K562 (cell line): ENCODE results near the gene MALAT1. TPM values are rescaled to one million over a fixed set of nuclear protein-coding genes. Genes with fewer than 3 reads are reported as not detected.

ENCODE experiments used
- ATAC-seq: fragments of 200-7000 bp; cut with Tn5 transposase; 3 replicates; pipeline ENCODE4 v1.9.1; 2020; ENCODE audit warnings: moderate library complexity
- BruUV-seq: library from RNA; stranded (reverse); fragments of 400-500 nt; replicated peaks from 2 replicates; lab custom pipeline; 2021; lab: Mats Ljungman, UMichigan
- CTCF ChIA-PET: fragments of 300-600 bp; formaldehyde crosslinking; extraction: SDS; loops from one replicate; lab custom pipeline; 2021; ENCODE audit warnings: low intra/inter-chr PET ratio; lab: Yijun Ruan, JAX
- POLR2A ChIA-PET: fragments of 300-600, 350-650 bp; sonication (Branson Sonifier 250); formaldehyde crosslinking; extraction: SDS; loops from one replicate; lab custom pipeline; 2021; ENCODE audit warnings: antibody characterized with exemption, inconsistent platforms; lab: Yijun Ruan, JAX
- DNase-seq, 4 experiments: peaks; one replicate each; pipeline versions ENCODE4 v3.0.0 to v3.0.0-alpha.2; 2011 to 2018; ENCODE audit warnings: low spot score in 3 of 4, mixed read lengths in 3 of 4; ENCODE audit errors: extremely low read depth in 1 of 4
- FAIRE-seq: peaks from 2 replicates; lab custom pipeline; 2011; peaks lifted over from hg19 to GRCh38; lab: Jason Lieb, UNC
- H2AFZ ChIP-seq: 2 replicates; pipeline ENCODE4 v1.6.0; 2011; ENCODE audit warnings: low read depth, low read length, control low read depth, inconsistent platforms
- H3K27ac ChIP-seq: fragments of 200-600 bp; 3 replicates; pipeline ENCODE4 v1.8.0; 2011; ENCODE audit warnings: low read depth, mild to moderate bottlenecking, control low read depth, inconsistent platforms, low read length, moderate library complexity, mixed read lengths; ENCODE audit errors: extremely low read depth
- H3K27me3 ChIP-seq, 2 experiments: fragments of 300-600 bp in 1 of 2; 2 replicates in 1 of 2; 3 replicates in 1 of 2; pipeline versions ENCODE4 v1.6.0 to v1.8.0; 2011; ENCODE audit warnings: inconsistent platforms in 2 of 2, low read length in 2 of 2, mild to moderate bottlenecking in 1 of 2, mixed read lengths in 1 of 2, moderate library complexity in 1 of 2; ENCODE audit not compliant: control insufficient read depth in 2 of 2, insufficient read depth in 2 of 2
- H3K36me3 ChIP-seq: fragments of 300-600 bp; 3 replicates; pipeline ENCODE4 v1.8.0; 2011; ENCODE audit warnings: mild to moderate bottlenecking, low read length, inconsistent platforms; ENCODE audit not compliant: control insufficient read depth, insufficient read depth
- H3K4me1 ChIP-seq, 2 experiments: fragments of 200-600 bp in 1 of 2; replicated peaks in 1 of 2; 2 replicates in 1 of 2; 3 replicates in 1 of 2; pipeline versions ENCODE4 v1.5.1 to v1.8.0; 2011; ENCODE audit warnings: inconsistent platforms in 2 of 2, low read length in 2 of 2, mild to moderate bottlenecking in 1 of 2, mixed read lengths in 1 of 2, moderate library complexity in 1 of 2; ENCODE audit not compliant: control insufficient read depth in 2 of 2, insufficient read depth in 2 of 2
- H3K4me2 ChIP-seq: 2 replicates; pipeline ENCODE4 v1.6.1; 2011; ENCODE audit warnings: low read length, control low read depth, inconsistent platforms, mixed read lengths; ENCODE audit not compliant: insufficient read depth
- H3K4me3 ChIP-seq: fragments of 200-600 bp; sonication (generic), shearing (Covaris generic); 2 replicates; pipeline ENCODE4 v1.5.1; 2016; ENCODE audit warnings: control low read depth, inconsistent platforms
- H3K79me2 ChIP-seq: fragments of 200-600 bp; 3 replicates; pipeline ENCODE4 v1.8.0; 2011; ENCODE audit warnings: low read length, inconsistent platforms; ENCODE audit not compliant: control insufficient read depth, insufficient read depth
- H3K9ac ChIP-seq, 2 experiments: 2 replicates each; pipeline versions ENCODE4 v1.6.0 to v1.6.1; 2011; ENCODE audit warnings: low read depth in 2 of 2, low read length in 2 of 2, control low read depth in 1 of 2, inconsistent platforms in 1 of 2, mild to moderate bottlenecking in 1 of 2, mixed read lengths in 1 of 2; ENCODE audit not compliant: insufficient read depth in 1 of 2
- H3K9me1 ChIP-seq: one replicate; pipeline ENCODE4 v1.6.0; 2011; ENCODE audit warnings: inconsistent platforms, mild to moderate bottlenecking, low read length, moderate library complexity; ENCODE audit not compliant: control insufficient read depth, insufficient read depth
- H3K9me3 ChIP-seq: replicated peaks from 2 replicates; pipeline ENCODE4 v1.5.1; 2011; ENCODE audit warnings: low read depth, low read length, inconsistent platforms; ENCODE audit not compliant: control insufficient read depth, insufficient read depth
- H4K20me1 ChIP-seq: replicated peaks from 2 replicates; pipeline ENCODE4 v1.6.1; 2011; ENCODE audit warnings: low read length, inconsistent platforms, mixed read lengths; ENCODE audit not compliant: control insufficient read depth, insufficient read depth
- BCL6 ChIP-seq: fragments of 250-450 bp; sonication (Bioruptor Pico); IDR thresholded peaks from 2 replicates; pipeline ENCODE4 v1.4.0; 2020
- CREBBP ChIP-seq: IDR thresholded peaks from one replicate; pipeline ENCODE4 v1.6.1; 2012; ENCODE audit warnings: low read depth, mild to moderate bottlenecking, control low read depth, inconsistent platforms, low read length
- E2F3 ChIP-seq: fragments of 250-450 bp; sonication (Bioruptor Pico); IDR thresholded peaks from 2 replicates; pipeline ENCODE4 v1.4.0; 2020; ENCODE audit warnings: mild to moderate bottlenecking
- NCOA1 ChIP-seq: fragments of 450-650 bp; IDR thresholded peaks from 2 replicates; pipeline ENCODE4 v1.6.1; 2016; ENCODE audit warnings: low read depth
- POLR2AphosphoS5 ChIP-seq: IDR thresholded peaks from 2 replicates; pipeline ENCODE4 v1.6.1; 2011; ENCODE audit warnings: mild to moderate bottlenecking, low read depth, low read length, moderate library complexity; ENCODE audit not compliant: control insufficient read depth, insufficient read depth
- PYGO2 ChIP-seq: fragments of 450-650 bp; IDR thresholded peaks from 2 replicates; pipeline ENCODE4 v1.6.1; 2016; ENCODE audit warnings: mild to moderate bottlenecking, missing genetic modification characterization, moderate library complexity, missing compliant biosample characterization
- TEAD2 ChIP-seq: fragments of 450-650 bp; IDR thresholded peaks from 2 replicates; pipeline ENCODE4 v1.6.1; 2016; ENCODE audit warnings: missing genetic modification characterization, control low read depth, missing compliant biosample characterization
- ZBTB2 ChIP-seq: fragments of 450-650 bp; IDR thresholded peaks from 2 replicates; pipeline ENCODE4 v1.6.1; 2016; ENCODE audit warnings: antibody characterized with exemption
- ZFP30 ChIP-seq: fragments of 250-450 bp; sonication (Bioruptor Pico); IDR thresholded peaks from 2 replicates; pipeline ENCODE4 v1.8.0; 2022; ENCODE audit warnings: moderate library complexity, mild to moderate bottlenecking, inconsistent platforms, borderline replicate concordance
- ZNF398 ChIP-seq: fragments of 250-450 bp; sonication (Bioruptor Pico); IDR thresholded peaks from 2 replicates; pipeline ENCODE4 v1.8.0; 2021; ENCODE audit warnings: moderate library complexity, mild to moderate bottlenecking, inconsistent platforms
- ZNF696 ChIP-seq: fragments of 250-450 bp; sonication (Bioruptor Pico); conservative IDR thresholded peaks from 2 replicates; pipeline ENCODE4 v1.4.0; 2020; ENCODE audit warnings: mild to moderate bottlenecking, moderate library complexity
- WGBS: fragments of 100-300 bp; shearing (Covaris generic); methylation state at CpG from one replicate; pipeline ENCODE4 v1.1.6; 2016; ENCODE audit warnings: low coverage, mixed read lengths; ENCODE audit not compliant: insufficient coverage; ENCODE audit errors: missing lambda C conversion rate; 5-methylcytosine and 5-hydroxymethylcytosine counted together
- in situ Hi-C: fragments of 300-500 bp; cut with MboI; formaldehyde crosslinking; loops from 4 replicates; pipeline ENCODE4 v1.15.0; 2018; ENCODE audit warnings: inconsistent platforms, mixed read lengths
- intact Hi-C: fragments of 100-400 bp; cut with micrococcal nuclease; formaldehyde crosslinking; loops from 2 replicates; pipeline ENCODE4 v1.14.2; 2022
- polyA plus RNA-seq, 8 experiments: library from polyadenylated mRNA; depleted of rRNA in 4 of 8; stranded (reverse) in 5 of 8; unstranded in 3 of 8; fragments of >200 nt; fragmentation: Nextera tagmentation in 2 of 8; fragmentation: Illumina TruSeq in 1 of 8; extraction: Ambion mirVana in 2 of 8; extraction: Trizol in 1 of 8; gene quantifications; 2 replicates each; pipeline versions ENCODE4 v1.2.1 to v1.2.3, GENCODE V29; 2011 to 2014; ENCODE audit warnings: inconsistent platforms in 1 of 8, missing spikeins in 1 of 8
- total RNA-seq, 7 experiments: library from RNA; depleted of rRNA in 6 of 7; stranded (reverse); fragments of >200 nt in 6 of 7; fragmentation: Illumina TruSeq in 2 of 7; extraction: Trizol in 2 of 7; gene quantifications; 2 replicates each; pipeline versions ENCODE4 v1.2.1 to v1.2.3, GENCODE V29; 2011 to 2021; ENCODE audit warnings: low replicate concordance in 1 of 7
- TF ChIP-seq, protein P1 (sequence below): fragments of 450-650 bp; formaldehyde crosslinking; IDR thresholded peaks from 2 replicates; pipeline ENCODE4 v1.4.0; 2020; ENCODE audit warnings: mild to moderate bottlenecking, moderate library complexity
- TF ChIP-seq, protein P2 (sequence below): fragments of 450-650 bp; conservative IDR thresholded peaks from 2 replicates; pipeline ENCODE4 v1.6.1; 2016; ENCODE audit warnings: missing genetic modification characterization, low read depth, mild to moderate bottlenecking, missing compliant biosample characterization, moderate library complexity

Gene MALAT1
- total and polyA plus RNA-seq, 9 of the 15 experiments (the other 6 are each of a cell fraction or from before 2014, with no cell fraction given), result 363 to 8,715 (median 2,351) TPM

DNA sequence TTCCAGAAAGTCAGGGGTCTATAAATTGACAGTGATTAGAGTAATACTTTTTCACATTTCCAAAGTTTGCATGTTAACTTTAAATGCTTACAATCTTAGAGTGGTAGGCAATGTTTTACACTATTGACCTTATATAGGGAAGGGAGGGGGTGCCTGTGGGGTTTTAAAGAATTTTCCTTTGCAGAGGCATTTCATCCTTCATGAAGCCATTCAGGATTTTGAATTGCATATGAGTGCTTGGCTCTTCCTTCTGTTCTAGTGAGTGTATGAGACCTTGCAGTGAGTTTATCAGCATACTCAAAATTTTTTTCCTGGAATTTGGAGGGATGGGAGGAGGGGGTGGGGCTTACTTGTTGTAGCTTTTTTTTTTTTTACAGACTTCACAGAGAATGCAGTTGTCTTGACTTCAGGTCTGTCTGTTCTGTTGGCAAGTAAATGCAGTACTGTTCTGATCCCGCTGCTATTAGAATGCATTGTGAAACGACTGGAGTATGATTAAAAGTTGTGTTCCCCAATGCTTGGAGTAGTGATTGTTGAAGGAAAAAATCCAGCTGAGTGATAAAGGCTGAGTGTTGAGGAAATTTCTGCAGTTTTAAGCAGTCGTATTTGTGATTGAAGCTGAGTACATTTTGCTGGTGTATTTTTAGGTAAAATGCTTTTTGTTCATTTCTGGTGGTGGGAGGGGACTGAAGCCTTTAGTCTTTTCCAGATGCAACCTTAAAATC is 5.3 kb downstream of the MALAT1 start:
- WGBS, result 4% methylated on average over 3 of the region's 3 CpGs
- H3K9me1 ChIP-seq, result peaks cover 5% of the 10 kb centered on the region
- H3K4me1 ChIP-seq, result peaks cover 4 to 5% of the 10 kb centered on the region in 2 experiments; a peak in 4 of 5 replicates
- CTCF ChIA-PET, result interaction anchor here (0.5 kb wide), 1 partner anchor 229 kb away, joined by 3 read pairs; no protein-coding TSS in a partner anchor
- intact Hi-C loops (no loop called here), in situ Hi-C loops (no loop called here)
- no TSS peak for BruUV-seq
- POLR2A ChIA-PET, result interaction anchor here (0.5 to 27.6 kb wide), 25 partner anchors 13 to 1852 kb away, joined by 3 to 2118 read pairs (median 8); partner anchors contain the start of genes DPF2, FRMD8, NEAT1 and PCNX3
- peak overlapping the region; percentile 99 for H3K27ac ChIP-seq
- peak overlapping the region; percentile 5 to 100; a peak in 3 of 4 replicates for H3K9ac ChIP-seq
- no peaks in the 10 kb centered on the region for H3K9me3 ChIP-seq
- ATAC-seq (no peak), DNase-seq (peak in 2 of 4 experiments; percentile 24 to 74), FAIRE-seq (no peak)
- H3K79me2 ChIP-seq, result peaks cover 91% of the 10 kb centered on the region
- no peaks in the 10 kb centered on the region for H3K27me3 ChIP-seq
- H3K4me3 ChIP-seq, result peak overlapping the region; percentile 84
- H4K20me1 ChIP-seq, result peaks cover 69% of the 10 kb centered on the region
- H3K4me2 ChIP-seq, result peak overlapping the region; percentile 94
- no peak overlapping the region for H2AFZ ChIP-seq
- peaks cover 74% of the 10 kb centered on the region for H3K36me3 ChIP-seq
- TF ChIP-seq ZFP30 (CRISPR knock-in tag) (peak; percentile 82; the same call in 1 of the 2 replicates), E2F3 (CRISPR knock-in tag) (no peak), ZNF398 (CRISPR knock-in tag) (no peak), NCOA1 (no peak), BCL6 (no peak), POLR2AphosphoS5 (peak; percentile 95), PYGO2 (no peak), ZNF696 (CRISPR knock-in tag) (peak; percentile 74), ZBTB2 (no peak), TEAD2 (tag) (no peak), CREBBP (no peak)
- TF ChIP-seq, protein P1, sequence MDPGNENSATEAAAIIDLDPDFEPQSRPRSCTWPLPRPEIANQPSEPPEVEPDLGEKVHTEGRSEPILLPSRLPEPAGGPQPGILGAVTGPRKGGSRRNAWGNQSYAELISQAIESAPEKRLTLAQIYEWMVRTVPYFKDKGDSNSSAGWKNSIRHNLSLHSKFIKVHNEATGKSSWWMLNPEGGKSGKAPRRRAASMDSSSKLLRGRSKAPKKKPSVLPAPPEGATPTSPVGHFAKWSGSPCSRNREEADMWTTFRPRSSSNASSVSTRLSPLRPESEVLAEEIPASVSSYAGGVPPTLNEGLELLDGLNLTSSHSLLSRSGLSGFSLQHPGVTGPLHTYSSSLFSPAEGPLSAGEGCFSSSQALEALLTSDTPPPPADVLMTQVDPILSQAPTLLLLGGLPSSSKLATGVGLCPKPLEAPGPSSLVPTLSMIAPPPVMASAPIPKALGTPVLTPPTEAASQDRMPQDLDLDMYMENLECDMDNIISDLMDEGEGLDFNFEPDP (CRISPR knock-in tag), result peak; percentile 86
- TF ChIP-seq, protein P2, sequence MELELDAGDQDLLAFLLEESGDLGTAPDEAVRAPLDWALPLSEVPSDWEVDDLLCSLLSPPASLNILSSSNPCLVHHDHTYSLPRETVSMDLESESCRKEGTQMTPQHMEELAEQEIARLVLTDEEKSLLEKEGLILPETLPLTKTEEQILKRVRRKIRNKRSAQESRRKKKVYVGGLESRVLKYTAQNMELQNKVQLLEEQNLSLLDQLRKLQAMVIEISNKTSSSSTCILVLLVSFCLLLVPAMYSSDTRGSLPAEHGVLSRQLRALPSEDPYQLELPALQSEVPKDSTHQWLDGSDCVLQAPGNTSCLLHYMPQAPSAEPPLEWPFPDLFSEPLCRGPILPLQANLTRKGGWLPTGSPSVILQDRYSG, result no peak
